Stimulated activated CD8-positive, alpha-beta memory T cell treated with anti-CD3 and anti-CD28 coated beads, Interleukin-4, amount 100 ng/mL, for 24 hours (primary cell): ENCODE results near the gene UGT2A2.

ENCODE experiments used
- DNase-seq: peaks from one replicate; pipeline ENCODE4 v3.0.0-alpha.2; 2020; ENCODE audit warnings: low read depth

UGT2A2 gene

DNA sequence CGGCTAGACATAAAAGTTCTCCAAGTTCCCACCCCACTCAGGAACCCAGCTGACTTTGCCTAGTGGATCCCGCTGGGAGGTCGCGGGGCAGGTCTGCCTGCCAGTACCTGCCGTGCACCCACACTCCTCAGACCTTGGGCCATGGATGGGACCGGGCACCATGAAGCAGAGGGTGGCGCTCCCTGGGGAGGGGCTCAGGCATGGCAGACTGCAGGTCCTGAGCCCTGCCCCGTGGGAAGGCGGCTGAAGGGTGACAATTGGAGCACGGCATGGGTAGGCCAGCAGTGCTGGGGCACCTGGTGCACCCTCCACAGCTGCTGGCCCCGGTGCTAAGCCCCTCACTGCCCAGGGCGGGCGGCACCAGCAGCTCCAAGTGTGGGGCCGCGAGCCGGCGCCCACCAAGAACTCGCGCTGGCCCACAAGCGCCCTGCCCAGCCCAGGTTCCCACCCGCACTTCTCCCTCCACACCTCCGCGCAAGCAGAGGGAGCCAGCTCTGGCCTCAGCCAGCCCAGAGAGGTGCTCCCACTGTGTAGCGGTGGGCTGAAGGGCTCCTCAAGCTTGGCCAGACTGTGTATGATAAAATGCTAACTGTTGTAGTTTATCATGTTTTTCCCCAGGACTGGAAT lies 63.1 kb downstream of the UGT2A2 start:
- DNase-seq = no peak

DNA sequence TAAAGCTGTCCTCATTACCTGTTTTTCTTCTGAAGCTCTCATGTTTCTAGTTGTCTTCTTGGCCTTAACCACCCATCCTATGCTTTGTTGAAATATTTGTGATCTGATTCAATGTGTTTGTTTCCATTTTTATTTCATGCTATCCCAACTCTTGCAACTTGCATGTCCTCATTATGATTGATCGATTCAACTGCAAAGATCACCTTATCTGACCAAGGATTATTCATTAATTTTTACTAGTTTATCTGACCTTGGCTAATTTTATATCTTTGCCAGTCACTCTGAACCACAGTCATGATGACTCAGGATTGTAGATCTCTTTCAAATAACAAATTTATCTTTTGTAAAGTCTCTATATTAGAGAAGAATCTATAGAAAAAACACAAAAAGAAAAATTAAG lies 70.7 kb downstream of the UGT2A2 start:
- no peak for DNase-seq

DNA sequence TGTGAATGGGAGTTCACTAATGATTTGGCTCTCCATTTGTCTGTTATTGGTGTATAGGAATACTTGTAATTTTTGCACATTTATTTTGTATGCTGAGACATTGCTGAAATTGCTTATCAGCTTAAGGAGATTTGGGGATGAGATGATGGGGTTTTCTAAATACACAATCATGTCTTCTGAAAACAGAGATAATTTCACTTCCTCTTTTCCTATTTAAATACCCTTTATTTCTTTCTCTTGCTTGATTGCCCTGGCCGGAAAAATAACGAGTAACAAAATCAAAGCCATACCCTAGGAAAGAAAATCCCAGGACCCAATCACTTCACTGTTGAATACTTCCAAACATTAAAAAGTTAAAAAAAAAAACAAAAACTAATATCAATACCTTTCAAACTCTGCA lies 76.0 kb downstream of the UGT2A2 start:
- DNase-seq = no peak

DNA sequence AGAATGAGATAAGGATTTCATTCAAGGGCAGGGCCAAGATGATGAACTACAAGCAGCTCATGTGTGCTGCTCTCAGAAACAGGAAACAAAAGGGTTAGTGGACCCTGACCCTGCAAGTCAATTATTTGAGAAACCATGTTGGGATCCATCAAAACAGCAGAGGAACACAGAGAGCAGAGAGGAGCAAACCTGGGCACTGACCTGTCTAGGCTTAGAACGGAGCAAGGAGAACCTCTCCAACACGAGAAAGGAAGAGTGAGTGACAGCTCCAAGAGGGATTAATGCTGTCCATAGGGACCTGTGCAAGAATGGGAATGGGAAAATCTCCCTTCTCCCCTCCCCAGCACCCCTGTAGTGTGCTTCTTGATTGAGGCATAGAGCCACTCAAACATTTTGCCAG lies 89.8 kb downstream of the UGT2A2 start:
- no peak for DNase-seq

DNA sequence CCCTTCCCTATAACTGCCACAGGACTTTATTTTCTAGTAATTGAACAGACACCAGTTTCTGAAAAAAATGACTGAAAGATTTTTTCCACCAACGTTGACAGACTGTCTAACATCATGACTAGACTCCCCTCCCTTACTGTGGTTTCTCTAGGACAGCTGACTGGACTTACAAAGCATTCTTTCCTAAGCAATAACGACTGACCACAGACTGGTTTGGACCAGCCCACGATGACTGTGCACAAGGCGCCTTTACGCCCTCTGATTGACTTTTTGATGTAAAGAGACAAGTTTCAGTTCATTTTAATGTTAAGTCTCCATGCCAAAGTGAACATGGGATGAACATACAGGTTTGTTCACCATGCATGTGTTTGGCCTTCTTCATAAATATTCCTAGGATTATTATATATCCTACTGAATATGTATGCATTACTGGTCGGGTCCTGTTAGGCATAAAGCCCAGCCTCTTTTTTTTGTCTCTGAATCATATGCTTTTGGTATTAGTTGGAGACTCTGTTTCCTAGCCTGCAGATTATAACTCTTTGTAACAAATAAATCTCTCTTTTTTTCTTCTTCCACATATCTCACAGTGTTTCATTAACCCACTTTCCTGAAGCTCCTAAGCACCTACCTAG lies 93.2 kb downstream of the UGT2A2 start:
- DNase-seq = no peak
